ENCODE results near the gene MEGF6. TPM values are rescaled to one million over a fixed set of nuclear protein-coding genes. Genes with fewer than 3 reads are reported as not detected.

The MEGF6 gene
- total and polyA plus RNA-seq, 2 donors (not counting 1 experiment from before 2014, with no cell fraction given): 43.2 to 77.3 TPM

DNA sequence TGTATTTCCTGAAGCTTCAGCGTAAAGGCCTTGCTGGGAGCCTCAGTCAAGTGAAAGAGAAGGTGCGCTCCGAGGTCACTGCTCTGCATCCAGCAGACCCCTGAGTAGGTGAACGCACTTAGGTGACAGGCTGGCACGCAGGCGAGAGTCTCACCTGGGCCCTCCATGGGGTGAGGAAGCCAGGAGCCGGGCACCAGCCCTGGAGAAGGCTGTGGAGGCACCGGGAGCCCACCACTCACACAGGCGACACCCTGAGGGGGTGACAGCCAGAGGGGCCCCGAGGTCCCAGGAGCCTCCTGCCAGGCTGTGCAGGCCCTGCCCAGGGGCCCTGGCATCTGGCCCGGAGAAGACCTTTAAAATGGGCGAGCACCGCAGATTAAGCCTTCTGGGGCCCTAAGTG is 89.2 kb downstream of the MEGF6 start:
- H3K27ac ChIP-seq (ENCODE audit: low read length in 2 of 2): no peak overlapping the region
- H3K79me2 ChIP-seq (ENCODE audit: control insufficient read depth, insufficient read depth, low read length): peaks cover 18% of the 10 kb centered on the region
- no peak overlapping the region for H2AFZ ChIP-seq (ENCODE audit: insufficient read depth, low read depth, low read length, poor library complexity, severe bottlenecking)
- no peak overlapping the region for H3K9ac ChIP-seq (ENCODE audit: low read length)
- no peak for ATAC-seq (ENCODE audit: low read depth)
- peaks cover 1% of the 10 kb centered on the region for H3K4me1 Mint-ChIP-seq
- CTCF ChIA-PET: no interaction called here
- POLR2A ChIA-PET: no interaction called here
- peaks cover 61% of the 10 kb centered on the region for H4K20me1 ChIP-seq (ENCODE audit: control insufficient read depth, insufficient read depth, low read length, poor library complexity, severe bottlenecking)
- no peak for DNase-seq
- peaks cover 0 to 15% (median 0%) of the 10 kb centered on the region in 3 donors for H3K9me3 ChIP-seq (ENCODE audit: control extremely low read depth in 1 of 3, control insufficient read depth in 2 of 3, insufficient read depth in 1 of 3, low read length in 2 of 3)
- H3K4me2 ChIP-seq (replicated peaks; ENCODE audit: low read depth, low read length, poor library complexity, severe bottlenecking): no peak overlapping the region
- H3K27me3 Mint-ChIP-seq: no peaks in the 10 kb centered on the region
- no peak overlapping the region for H3K4me3 Mint-ChIP-seq
- intact Hi-C loops (cut with micrococcal nuclease): no loop called here
- no peaks in the 10 kb centered on the region for H3K36me3 ChIP-seq (replicated peaks in 1 of 2; ENCODE audit: control extremely low read depth in 1 of 2, control insufficient read depth in 1 of 2, extremely low read depth in 1 of 2, insufficient read depth in 2 of 2, low read length in 1 of 2)
- no peaks in the 10 kb centered on the region for H3K9me3 Mint-ChIP-seq (ENCODE audit: insufficient read depth)
- WGBS (ENCODE audit: insufficient coverage): 88% methylated on average over 13 of the region's 13 CpGs
- H3K4me3 ChIP-seq (ENCODE audit: control extremely low read depth in 1 of 5, extremely low read depth in 1 of 5, insufficient read depth in 1 of 5, low read depth in 2 of 5, low read length in 4 of 5): no peak overlapping the region
- H3K27me3 ChIP-seq (replicated peaks in 1 of 4; ENCODE audit: control extremely low read depth in 1 of 4, control insufficient read depth in 3 of 4, insufficient read depth in 4 of 4, low read length in 3 of 4): no peaks in the 10 kb centered on the region
- TF ChIP-seq, protein P1, sequence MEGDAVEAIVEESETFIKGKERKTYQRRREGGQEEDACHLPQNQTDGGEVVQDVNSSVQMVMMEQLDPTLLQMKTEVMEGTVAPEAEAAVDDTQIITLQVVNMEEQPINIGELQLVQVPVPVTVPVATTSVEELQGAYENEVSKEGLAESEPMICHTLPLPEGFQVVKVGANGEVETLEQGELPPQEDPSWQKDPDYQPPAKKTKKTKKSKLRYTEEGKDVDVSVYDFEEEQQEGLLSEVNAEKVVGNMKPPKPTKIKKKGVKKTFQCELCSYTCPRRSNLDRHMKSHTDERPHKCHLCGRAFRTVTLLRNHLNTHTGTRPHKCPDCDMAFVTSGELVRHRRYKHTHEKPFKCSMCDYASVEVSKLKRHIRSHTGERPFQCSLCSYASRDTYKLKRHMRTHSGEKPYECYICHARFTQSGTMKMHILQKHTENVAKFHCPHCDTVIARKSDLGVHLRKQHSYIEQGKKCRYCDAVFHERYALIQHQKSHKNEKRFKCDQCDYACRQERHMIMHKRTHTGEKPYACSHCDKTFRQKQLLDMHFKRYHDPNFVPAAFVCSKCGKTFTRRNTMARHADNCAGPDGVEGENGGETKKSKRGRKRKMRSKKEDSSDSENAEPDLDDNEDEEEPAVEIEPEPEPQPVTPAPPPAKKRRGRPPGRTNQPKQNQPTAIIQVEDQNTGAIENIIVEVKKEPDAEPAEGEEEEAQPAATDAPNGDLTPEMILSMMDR (IDR thresholded peaks at IDR 0.05): no peak
- no peak for TF ChIP-seq EZH2 (IDR thresholded peaks at IDR 0.05; ENCODE audit: borderline replicate concordance, insufficient read depth, low read depth, low read length, poor library complexity, severe bottlenecking)
- H3K27ac Mint-ChIP-seq: no peak overlapping the region
- H3K4me1 ChIP-seq (ENCODE audit: control insufficient read depth in 2 of 2, insufficient read depth in 2 of 2, low read length in 2 of 2): no peaks in the 10 kb centered on the region

DNA sequence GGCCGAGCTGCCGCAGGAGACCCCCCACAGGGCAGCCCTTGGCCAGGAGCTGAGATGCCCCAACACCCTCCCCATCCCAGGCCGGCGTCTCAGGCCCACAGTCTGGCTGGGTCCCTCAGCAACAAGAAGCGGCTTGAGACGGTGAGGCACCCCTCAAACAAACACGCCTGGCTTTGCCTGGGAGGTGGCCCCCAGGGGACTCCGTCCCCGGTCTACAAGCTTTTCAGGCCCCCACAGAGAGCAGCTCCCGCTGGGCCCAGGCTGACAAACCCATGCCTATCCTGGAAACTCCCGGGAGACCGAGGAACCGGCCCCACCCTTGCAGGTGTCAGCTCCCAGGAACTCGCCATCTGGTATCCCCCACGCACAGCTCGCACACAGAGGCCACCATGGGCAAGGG is 89.9 kb downstream of the MEGF6 start:
- DNase-seq (no peak), ATAC-seq (ENCODE audit: low read depth) (no peak)
- no peak overlapping the region for H3K4me3 ChIP-seq (ENCODE audit: control extremely low read depth in 1 of 5, extremely low read depth in 1 of 5, insufficient read depth in 1 of 5, low read depth in 2 of 5, low read length in 4 of 5)
- H3K79me2 ChIP-seq (ENCODE audit: control insufficient read depth, insufficient read depth, low read length): peaks cover 19% of the 10 kb centered on the region
- CTCF ChIA-PET: no interaction called here
- intact Hi-C loops (cut with micrococcal nuclease): no loop called here
- no peaks in the 10 kb centered on the region for H3K27me3 Mint-ChIP-seq
- H3K27ac ChIP-seq (ENCODE audit: low read length in 2 of 2): no peak overlapping the region
- peaks cover 0 to 15% (median 0%) of the 10 kb centered on the region in 3 donors for H3K9me3 ChIP-seq (ENCODE audit: control extremely low read depth in 1 of 3, control insufficient read depth in 2 of 3, insufficient read depth in 1 of 3, low read length in 2 of 3)
- no peaks in the 10 kb centered on the region for H3K27me3 ChIP-seq (replicated peaks in 1 of 4; ENCODE audit: control extremely low read depth in 1 of 4, control insufficient read depth in 3 of 4, insufficient read depth in 4 of 4, low read length in 3 of 4)
- H3K9me3 Mint-ChIP-seq (ENCODE audit: insufficient read depth): no peaks in the 10 kb centered on the region
- H3K9ac ChIP-seq (ENCODE audit: low read length): no peak overlapping the region
- H3K4me3 Mint-ChIP-seq: no peak overlapping the region
- H4K20me1 ChIP-seq (ENCODE audit: control insufficient read depth, insufficient read depth, low read length, poor library complexity, severe bottlenecking): peaks cover 65% of the 10 kb centered on the region
- no peak overlapping the region for H3K4me2 ChIP-seq (replicated peaks; ENCODE audit: low read depth, low read length, poor library complexity, severe bottlenecking)
- peaks cover 1% of the 10 kb centered on the region for H3K4me1 Mint-ChIP-seq
- H2AFZ ChIP-seq (ENCODE audit: insufficient read depth, low read depth, low read length, poor library complexity, severe bottlenecking): no peak overlapping the region
- H3K36me3 ChIP-seq (replicated peaks in 1 of 2; ENCODE audit: control extremely low read depth in 1 of 2, control insufficient read depth in 1 of 2, extremely low read depth in 1 of 2, insufficient read depth in 2 of 2, low read length in 1 of 2): no peaks in the 10 kb centered on the region
- whole genome bisulfite sequencing (ENCODE audit: insufficient coverage): 69% methylated on average over 13 of the region's 16 CpGs
- TF ChIP-seq EZH2 (IDR thresholded peaks at IDR 0.05; ENCODE audit: borderline replicate concordance, insufficient read depth, low read depth, low read length, poor library complexity, severe bottlenecking): no peak
- TF ChIP-seq, protein P1 (IDR thresholded peaks at IDR 0.05): no peak
- H3K4me1 ChIP-seq (ENCODE audit: control insufficient read depth in 2 of 2, insufficient read depth in 2 of 2, low read length in 2 of 2): no peaks in the 10 kb centered on the region
- POLR2A ChIA-PET: no interaction called here
- no peak overlapping the region for H3K27ac Mint-ChIP-seq
